ENCODE results near the gene PPOX.

DNA sequence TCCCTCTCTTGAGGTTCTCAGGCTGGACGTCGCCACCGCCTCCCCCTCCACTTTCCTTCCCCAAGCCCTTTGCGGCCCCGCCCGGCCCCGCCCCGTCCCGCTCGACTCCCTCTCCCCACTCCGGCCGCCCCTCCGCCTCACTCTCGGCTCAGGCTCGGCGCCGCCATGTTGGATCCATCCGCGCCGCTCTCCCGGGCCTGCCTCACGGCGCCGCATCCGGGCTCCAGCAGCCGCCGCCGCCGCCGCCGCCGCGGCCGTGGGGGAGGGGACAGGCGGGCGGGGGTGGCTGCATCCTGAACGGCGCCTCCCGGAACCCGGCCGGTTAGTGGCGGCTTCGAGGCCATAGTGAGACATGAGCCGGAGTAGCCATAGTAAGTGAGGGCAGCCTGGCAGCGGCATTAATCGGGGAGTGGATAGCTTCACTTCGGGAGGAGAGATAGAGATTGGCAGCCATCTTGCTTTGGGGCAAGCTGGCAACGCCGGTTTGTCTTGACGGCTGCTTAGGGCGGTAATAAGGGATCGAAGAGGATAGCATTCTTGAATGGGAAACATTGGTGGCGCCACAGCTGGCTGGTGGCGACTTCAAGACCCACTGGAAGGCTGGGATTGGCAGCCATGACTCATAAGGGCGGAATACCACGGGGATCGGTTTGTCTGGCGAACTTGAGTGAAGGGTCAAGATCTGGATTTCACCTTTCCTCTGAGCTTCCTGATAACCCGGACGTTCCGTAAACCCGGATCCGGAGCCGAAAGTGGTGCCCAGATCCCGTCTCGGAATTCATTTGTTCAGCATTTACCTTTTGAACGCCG, 33.6 kb upstream of the PPOX start, which contains the start of gene DEDD:
- TF ChIP-seq, protein P1, sequence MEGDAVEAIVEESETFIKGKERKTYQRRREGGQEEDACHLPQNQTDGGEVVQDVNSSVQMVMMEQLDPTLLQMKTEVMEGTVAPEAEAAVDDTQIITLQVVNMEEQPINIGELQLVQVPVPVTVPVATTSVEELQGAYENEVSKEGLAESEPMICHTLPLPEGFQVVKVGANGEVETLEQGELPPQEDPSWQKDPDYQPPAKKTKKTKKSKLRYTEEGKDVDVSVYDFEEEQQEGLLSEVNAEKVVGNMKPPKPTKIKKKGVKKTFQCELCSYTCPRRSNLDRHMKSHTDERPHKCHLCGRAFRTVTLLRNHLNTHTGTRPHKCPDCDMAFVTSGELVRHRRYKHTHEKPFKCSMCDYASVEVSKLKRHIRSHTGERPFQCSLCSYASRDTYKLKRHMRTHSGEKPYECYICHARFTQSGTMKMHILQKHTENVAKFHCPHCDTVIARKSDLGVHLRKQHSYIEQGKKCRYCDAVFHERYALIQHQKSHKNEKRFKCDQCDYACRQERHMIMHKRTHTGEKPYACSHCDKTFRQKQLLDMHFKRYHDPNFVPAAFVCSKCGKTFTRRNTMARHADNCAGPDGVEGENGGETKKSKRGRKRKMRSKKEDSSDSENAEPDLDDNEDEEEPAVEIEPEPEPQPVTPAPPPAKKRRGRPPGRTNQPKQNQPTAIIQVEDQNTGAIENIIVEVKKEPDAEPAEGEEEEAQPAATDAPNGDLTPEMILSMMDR (IDR thresholded peaks at IDR 0.05; ENCODE audit: insufficient read depth, low read length, poor library complexity, severe bottlenecking) = no peak
- TF ChIP-seq EZH2phosphoT487 (conservative IDR thresholded peaks at IDR 0.05; ENCODE audit: low read length) = no peak
